Stimulated activated naive CD8-positive, alpha-beta T cell treated with anti-CD3 and anti-CD28 coated beads, Interleukin-15, Interleukin-2, amounts not matched to agents 100 ng/mL and 50 ng/mL, for 24 hours (primary cell): ENCODE data around the gene FADS3.

Experiments used
- H3K27ac Mint-ChIP-seq: one replicate; pipeline ENCODE4 v1.8.0; 2021; ENCODE audit warnings: mild to moderate bottlenecking, mixed read lengths
- H3K27me3 Mint-ChIP-seq: one replicate; pipeline ENCODE4 v1.8.0; 2021; ENCODE audit warnings: mixed read lengths
- H3K36me3 Mint-ChIP-seq: one replicate; pipeline ENCODE4 v1.8.0; 2021; ENCODE audit warnings: low read depth, mixed read lengths
- H3K4me1 Mint-ChIP-seq: one replicate; pipeline ENCODE4 v1.8.0; 2021; ENCODE audit warnings: low read depth, mixed read lengths
- H3K4me3 Mint-ChIP-seq: one replicate; pipeline ENCODE4 v1.8.0; 2021; ENCODE audit warnings: mild to moderate bottlenecking, mixed read lengths
- H3K9me3 Mint-ChIP-seq: one replicate; pipeline ENCODE4 v1.8.0; 2021; ENCODE audit warnings: mixed read lengths

FADS3 gene

GRCh38 chr11:61907871-61908729 lies 16.8 kb upstream of the FADS3 start:
- Mint-ChIP-seq H3K9me3 (no peaks in the 10 kb centered on the region), H3K36me3 (no peaks in the 10 kb centered on the region), H3K27ac (no peak overlapping the region), H3K27me3 (no peaks in the 10 kb centered on the region), H3K4me3 (no peak overlapping the region), H3K4me1 (no peaks in the 10 kb centered on the region)

- Mint-ChIP-seq H3K9me3 (no peaks in the 10 kb centered on the region), H3K27ac (no peak overlapping the region), H3K4me1 (no peaks in the 10 kb centered on the region), H3K27me3 (no peaks in the 10 kb centered on the region), H3K36me3 (no peaks in the 10 kb centered on the region), H3K4me3 (no peak overlapping the region)
Measured at GRCh38 chr11:61907282-61907681, 15.9 kb upstream of the FADS3 start.

- Mint-ChIP-seq H3K4me1 (no peaks in the 10 kb centered on the region), H3K27me3 (no peaks in the 10 kb centered on the region), H3K9me3 (no peaks in the 10 kb centered on the region), H3K36me3 (no peaks in the 10 kb centered on the region), H3K4me3 (no peak overlapping the region), H3K27ac (no peak overlapping the region)
Measured at GRCh38 chr11:61906522-61906909, 15.2 kb upstream of the FADS3 start.

GRCh38 chr11:61905801-61906521 lies 14.6 kb upstream of the FADS3 start:
- Mint-ChIP-seq H3K27me3 (no peaks in the 10 kb centered on the region), H3K4me3 (no peak overlapping the region), H3K36me3 (no peaks in the 10 kb centered on the region), H3K27ac (no peak overlapping the region), H3K9me3 (no peaks in the 10 kb centered on the region), H3K4me1 (no peaks in the 10 kb centered on the region)

GRCh38 chr11:61905067-61905696 lies 13.8 kb upstream of the FADS3 start:
- H3K27ac Mint-ChIP-seq = no peak overlapping the region
- no peaks in the 10 kb centered on the region for H3K27me3 Mint-ChIP-seq
- H3K4me1 Mint-ChIP-seq = no peaks in the 10 kb centered on the region
- H3K36me3 Mint-ChIP-seq = no peaks in the 10 kb centered on the region
- H3K4me3 Mint-ChIP-seq = no peak overlapping the region
- H3K9me3 Mint-ChIP-seq = no peaks in the 10 kb centered on the region

GRCh38 chr11:61904539-61905048 lies 13.2 kb upstream of the FADS3 start:
- Mint-ChIP-seq H3K27ac (no peak overlapping the region), H3K36me3 (no peaks in the 10 kb centered on the region)

GRCh38 chr11:61903845-61904244 lies 12.5 kb upstream of the FADS3 start:
- Mint-ChIP-seq H3K4me1 (peaks cover 5% of the 10 kb centered on the region), H3K36me3 (no peaks in the 10 kb centered on the region), H3K27ac (no peak overlapping the region), H3K27me3 (no peaks in the 10 kb centered on the region), H3K4me3 (no peak overlapping the region), H3K9me3 (no peaks in the 10 kb centered on the region)

More at GRCh38 chr11:61904539-61905048, 13.2 kb upstream of the FADS3 start:
- no peak overlapping the region for H3K4me3 Mint-ChIP-seq
- H3K4me1 Mint-ChIP-seq = no peaks in the 10 kb centered on the region
- no peaks in the 10 kb centered on the region for H3K27me3 Mint-ChIP-seq
- no peaks in the 10 kb centered on the region for H3K9me3 Mint-ChIP-seq

GRCh38 chr11:61902313-61902712 lies 11.0 kb upstream of the FADS3 start:
- Mint-ChIP-seq H3K9me3 (no peaks in the 10 kb centered on the region), H3K27me3 (no peaks in the 10 kb centered on the region), H3K4me1 (peaks cover 5% of the 10 kb centered on the region), H3K27ac (no peak overlapping the region), H3K4me3 (no peak overlapping the region), H3K36me3 (no peaks in the 10 kb centered on the region)

- no peak overlapping the region for H3K4me3 Mint-ChIP-seq
- H3K27ac Mint-ChIP-seq = no peak overlapping the region
- no peaks in the 10 kb centered on the region for H3K9me3 Mint-ChIP-seq
- H3K27me3 Mint-ChIP-seq = no peaks in the 10 kb centered on the region
- peaks cover 5% of the 10 kb centered on the region for H3K4me1 Mint-ChIP-seq
- H3K36me3 Mint-ChIP-seq = no peaks in the 10 kb centered on the region
Measured at GRCh38 chr11:61901397-61901796, 10.1 kb upstream of the FADS3 start.

- Mint-ChIP-seq H3K4me1 (peaks cover 5% of the 10 kb centered on the region), H3K4me3 (no peak overlapping the region), H3K27me3 (no peaks in the 10 kb centered on the region), H3K36me3 (no peaks in the 10 kb centered on the region), H3K9me3 (no peaks in the 10 kb centered on the region), H3K27ac (no peak overlapping the region)
Measured at GRCh38 chr11:61900251-61900650, 8.9 kb upstream of the FADS3 start.

GRCh38 chr11:61899146-61899841 lies 7.9 kb upstream of the FADS3 start:
- Mint-ChIP-seq H3K27me3 (no peaks in the 10 kb centered on the region), H3K4me3 (no peak overlapping the region), H3K27ac (no peak overlapping the region), H3K36me3 (no peaks in the 10 kb centered on the region), H3K4me1 (peaks cover 5% of the 10 kb centered on the region), H3K9me3 (no peaks in the 10 kb centered on the region)

GRCh38 chr11:61898247-61898582 lies 6.9 kb upstream of the FADS3 start:
- Mint-ChIP-seq H3K9me3 (no peaks in the 10 kb centered on the region), H3K27me3 (no peaks in the 10 kb centered on the region), H3K36me3 (no peaks in the 10 kb centered on the region), H3K4me1 (peaks cover 5% of the 10 kb centered on the region), H3K4me3 (no peak overlapping the region), H3K27ac (no peak overlapping the region)

GRCh38 chr11:61897387-61898246 lies 6.3 kb upstream of the FADS3 start:
- H3K9me3 Mint-ChIP-seq = no peaks in the 10 kb centered on the region
- H3K4me3 Mint-ChIP-seq = no peak overlapping the region
- H3K4me1 Mint-ChIP-seq = peaks cover 5% of the 10 kb centered on the region
- H3K27me3 Mint-ChIP-seq = no peaks in the 10 kb centered on the region
- H3K27ac Mint-ChIP-seq = no peak overlapping the region
- no peaks in the 10 kb centered on the region for H3K36me3 Mint-ChIP-seq
